Ramos (cell line): ENCODE measurements around the gene ZEB2.

Experiments
- in situ Hi-C: fragments of 300-500 bp; cut with MboI; formaldehyde crosslinking; loops from one replicate; pipeline ENCODE4 v1.14.3; 2022; ENCODE audit warnings: low sequenced_read_pairs; ENCODE audit not compliant: unreplicated experiment

The ZEB2 gene

DNA sequence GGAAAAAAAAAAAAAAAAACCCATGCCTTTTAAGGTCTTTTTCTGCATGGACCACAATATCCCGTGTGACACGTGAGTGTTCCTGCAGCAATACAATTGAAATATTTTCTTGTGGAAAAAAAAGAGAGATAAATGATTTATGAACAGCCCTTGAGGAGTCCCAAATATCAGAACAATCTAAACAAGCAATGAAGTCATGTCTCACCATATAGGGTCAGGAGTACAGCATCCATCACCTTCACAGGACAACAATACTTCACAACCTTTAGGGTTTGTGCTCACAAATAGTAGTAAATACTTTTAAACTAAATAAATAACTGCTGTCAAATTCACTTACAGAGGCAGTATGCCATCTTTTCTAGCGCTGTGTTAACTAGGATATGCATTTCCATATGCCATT, 87.9 kb downstream of the ZEB2 start:
- in situ Hi-C loops: no loop called here

DNA sequence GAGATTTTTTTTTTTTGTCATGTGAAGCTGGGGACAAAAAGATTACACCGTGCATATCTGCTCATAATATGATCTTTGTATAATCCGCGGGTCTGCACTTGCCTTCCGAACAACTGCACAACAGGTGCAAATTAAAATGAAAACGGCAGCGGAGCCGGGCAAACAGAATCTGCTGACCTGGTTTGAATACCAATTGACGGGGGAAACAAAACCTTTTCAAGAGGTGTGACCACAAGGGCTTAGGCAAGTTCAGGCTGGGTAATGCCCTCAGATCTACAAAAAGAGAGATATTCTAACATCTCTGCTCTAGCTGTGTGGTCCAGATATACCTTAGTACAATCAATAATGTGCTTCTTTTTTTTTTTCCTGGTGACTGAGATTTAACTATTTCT, 88.5 kb downstream of the ZEB2 start:
- in situ Hi-C loops: no loop called here

DNA sequence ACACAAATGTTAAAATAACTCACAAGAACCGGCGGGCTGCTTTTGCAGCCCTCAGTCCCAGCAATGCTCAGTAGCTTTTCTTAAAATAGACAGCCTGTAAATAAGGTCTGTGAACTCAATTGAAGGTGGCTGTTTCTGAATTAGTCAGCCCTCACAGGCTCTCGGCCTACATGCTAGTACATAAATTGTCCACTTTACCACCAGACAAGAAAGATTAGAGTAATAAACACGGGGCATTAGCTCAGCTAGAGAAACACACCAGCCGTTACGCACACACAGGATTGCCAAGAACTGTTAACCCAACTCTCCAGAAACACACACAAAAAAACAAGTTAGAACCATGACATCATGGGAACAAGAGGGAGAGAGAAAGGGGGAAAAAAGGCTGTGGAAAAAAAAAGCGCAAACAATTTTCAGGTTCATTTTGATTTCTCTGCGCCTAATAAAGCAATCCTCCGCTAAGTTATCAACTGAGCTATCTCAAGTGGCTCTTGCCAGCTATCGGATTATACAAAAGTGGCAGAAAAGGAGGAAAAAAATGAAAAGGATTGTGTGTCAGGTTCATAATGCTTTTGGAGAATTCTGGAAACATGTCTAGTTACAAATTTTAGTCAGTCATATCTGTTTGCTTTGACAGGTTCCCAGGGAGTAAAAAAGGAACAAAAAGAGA, 89.1 kb downstream of the ZEB2 start:
- in situ Hi-C loops: no loop called here

DNA sequence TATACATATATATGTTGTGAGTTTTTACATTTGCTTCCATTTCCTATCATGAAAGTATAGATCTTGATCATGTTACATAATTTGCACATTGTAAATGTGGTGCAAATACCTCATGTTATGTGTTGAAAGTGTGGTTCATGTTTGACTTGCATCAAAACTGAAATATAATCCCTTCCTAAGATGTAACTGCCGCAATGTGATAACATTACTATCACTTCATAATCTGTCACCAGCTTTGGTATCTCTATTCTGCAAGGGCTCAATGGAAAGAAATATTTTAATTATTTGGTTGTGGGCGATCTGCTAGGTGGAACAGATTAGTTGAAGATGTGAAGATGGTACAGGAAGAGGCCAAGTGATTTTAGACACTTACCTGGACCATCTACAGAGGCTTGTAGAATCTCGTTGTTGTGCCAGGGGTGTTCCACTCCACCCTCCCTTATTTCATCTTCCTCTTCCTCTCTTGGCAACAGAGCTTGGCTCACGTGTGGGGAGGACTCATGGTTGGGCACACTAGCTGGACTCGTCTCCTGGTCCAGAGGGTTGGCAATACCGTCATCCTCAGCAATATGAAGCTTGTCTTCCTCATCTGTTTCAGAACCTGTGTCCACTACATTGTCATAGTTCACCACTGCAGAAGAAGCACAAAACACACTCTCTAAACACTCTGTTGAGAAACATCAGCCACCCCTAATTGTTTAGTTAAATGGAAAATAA, 90.4 kb downstream of the ZEB2 start:
- in situ Hi-C loops: no loop called here

DNA sequence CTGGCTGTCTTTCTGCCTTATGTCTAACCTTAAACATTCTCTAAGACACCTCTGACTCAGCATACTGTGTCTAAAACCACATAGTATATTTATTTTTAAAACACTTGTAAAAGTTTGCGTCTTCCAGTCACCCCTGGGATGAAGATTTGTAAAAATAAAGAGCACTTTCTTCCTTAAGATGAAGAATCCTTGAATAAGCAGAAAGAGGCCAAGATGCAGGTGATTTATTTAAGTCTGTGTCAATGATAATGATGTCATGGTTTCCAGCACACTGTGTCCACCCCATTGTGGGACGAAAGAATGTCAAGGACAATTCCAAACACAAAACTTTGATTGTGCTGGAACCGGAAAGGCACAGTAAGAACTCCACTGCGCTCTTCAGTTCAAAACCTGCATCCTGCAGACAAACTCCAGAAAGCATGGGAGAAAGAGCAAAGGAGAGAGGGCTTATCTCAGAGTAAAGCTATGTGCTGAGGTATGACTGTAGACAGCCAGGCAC, 92.9 kb downstream of the ZEB2 start:
- in situ Hi-C loops: no loop called here

DNA sequence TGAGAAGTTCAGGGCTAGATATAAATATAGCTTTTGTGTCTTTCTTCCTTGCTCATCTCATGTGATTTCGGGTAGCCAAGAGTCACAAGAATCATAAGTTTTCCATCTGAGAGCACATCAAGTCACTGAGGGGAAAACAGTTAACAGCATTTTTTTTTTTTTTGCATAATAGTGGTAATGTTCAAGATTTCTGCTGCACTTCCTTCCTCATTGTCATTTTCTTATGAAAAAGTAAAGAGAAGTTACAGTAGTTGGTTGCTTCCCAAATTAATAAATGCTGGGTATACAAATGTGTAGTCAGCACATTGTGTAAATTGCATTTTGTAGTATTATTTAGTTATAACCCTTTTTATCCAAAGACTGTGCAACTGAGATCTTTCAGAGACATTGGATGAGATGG, 93.6 kb downstream of the ZEB2 start:
- in situ Hi-C loops: no loop called here

DNA sequence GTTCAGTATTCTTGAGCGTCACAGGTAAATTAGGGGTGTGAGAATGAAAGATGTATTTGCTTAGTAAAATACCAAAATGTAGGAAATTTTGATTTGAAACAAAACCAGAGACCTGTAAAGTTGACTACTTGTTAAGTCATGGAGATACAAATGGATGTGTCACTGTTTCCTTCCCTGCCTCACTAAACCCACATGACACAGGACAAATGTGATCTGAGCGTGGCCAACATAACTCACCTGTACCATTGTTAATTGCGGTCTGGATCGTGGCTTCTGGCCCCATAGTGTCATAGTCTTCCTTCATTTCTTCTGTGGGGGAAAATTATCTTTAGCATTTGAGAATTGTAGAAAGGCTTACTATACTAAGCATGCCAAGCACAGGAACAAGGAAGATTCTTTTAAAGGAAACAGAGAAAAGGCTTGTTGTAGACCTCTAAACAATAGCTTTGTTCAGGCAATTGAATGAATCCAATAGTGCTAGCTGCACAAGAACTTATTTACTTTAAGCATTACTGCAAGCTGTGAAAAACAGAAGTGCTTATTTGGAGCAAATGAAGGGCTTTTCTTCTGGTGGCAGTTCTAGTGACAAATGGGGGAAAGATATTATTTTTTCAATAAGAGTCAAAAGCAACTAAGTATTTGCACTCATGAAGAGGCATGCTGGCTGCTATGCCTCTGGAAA, 95.2 kb downstream of the ZEB2 start:
- in situ Hi-C loops: no loop called here

DNA sequence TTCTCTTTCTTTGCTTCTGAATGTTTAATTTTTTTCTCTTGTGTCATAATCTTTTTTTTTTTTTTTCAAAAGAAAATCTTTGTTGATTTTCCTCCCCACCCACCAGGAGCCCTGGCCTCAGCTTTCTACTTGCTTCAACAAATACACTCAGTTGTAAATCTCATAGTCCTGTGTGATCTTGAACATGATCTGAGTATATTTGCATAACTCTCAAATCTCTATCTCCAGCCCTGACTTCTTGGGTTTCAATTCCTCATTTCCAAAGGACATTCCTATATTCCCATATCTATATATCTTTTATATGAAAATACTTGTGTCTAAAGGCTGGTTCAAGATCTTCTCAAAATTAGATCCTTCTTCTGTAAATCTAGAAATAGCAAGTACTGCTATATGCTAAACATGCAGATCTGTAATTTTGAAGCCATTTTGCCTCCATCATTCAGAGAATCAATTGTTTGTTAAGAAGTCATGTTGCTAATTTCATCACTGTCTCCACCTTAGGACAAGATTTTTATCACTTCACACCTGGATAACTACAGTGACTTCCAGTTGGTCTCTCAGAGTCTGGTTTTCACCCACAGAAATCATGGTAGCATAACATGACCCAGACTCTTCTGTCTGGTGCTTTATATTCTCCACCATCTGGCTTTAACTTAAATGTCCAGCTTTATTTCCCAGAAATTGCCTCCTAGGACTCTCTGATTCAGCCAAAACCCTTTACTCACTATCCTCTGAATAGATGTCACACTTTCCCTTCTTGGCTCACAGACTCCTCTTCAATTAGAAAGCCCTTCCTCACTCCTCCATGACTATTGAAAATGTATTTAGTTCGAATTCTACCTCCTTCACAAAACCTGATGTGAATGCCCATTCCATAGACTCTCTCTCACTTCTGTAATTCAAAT, 98.1 kb downstream of the ZEB2 start:
- in situ Hi-C loops: no loop called here

DNA sequence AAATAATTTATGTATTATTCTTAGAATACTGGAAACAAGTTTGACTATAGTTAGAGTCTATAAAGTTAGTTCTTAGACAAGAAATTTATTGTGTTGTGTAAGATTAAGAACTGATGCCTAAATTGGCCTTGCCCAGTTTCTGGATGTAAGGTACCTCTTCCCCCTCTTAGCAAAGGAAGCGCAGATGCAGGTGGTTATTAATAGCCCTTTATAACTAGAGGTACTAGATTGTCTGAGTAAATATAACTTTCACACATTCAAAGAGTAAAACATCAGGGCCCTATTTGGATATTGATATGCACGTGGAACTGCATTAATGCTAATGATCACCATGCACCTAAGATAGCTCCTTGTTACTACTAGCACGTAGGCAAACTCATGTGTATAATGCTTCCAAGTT, 100.7 kb downstream of the ZEB2 start:
- in situ Hi-C loops: no loop called here

DNA sequence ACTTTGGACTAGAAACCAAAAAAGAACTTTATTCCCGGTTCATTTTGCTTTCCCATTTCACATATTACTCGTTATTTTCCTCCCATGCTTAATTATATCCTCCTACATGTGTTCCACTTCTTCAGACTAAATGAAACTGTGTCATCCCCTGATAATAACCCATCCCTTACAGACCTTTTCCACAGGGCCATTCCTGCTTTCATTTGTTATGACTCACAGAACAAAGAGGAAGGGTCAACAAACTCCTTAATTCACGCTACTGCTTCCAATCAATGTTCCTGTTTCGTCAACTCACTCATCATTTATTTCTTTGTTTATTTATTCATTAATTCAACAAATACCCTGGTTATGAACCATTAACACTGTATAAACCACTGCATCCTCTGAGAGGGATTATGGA, 104.5 kb downstream of the ZEB2 start:
- in situ Hi-C loops: no loop called here

DNA sequence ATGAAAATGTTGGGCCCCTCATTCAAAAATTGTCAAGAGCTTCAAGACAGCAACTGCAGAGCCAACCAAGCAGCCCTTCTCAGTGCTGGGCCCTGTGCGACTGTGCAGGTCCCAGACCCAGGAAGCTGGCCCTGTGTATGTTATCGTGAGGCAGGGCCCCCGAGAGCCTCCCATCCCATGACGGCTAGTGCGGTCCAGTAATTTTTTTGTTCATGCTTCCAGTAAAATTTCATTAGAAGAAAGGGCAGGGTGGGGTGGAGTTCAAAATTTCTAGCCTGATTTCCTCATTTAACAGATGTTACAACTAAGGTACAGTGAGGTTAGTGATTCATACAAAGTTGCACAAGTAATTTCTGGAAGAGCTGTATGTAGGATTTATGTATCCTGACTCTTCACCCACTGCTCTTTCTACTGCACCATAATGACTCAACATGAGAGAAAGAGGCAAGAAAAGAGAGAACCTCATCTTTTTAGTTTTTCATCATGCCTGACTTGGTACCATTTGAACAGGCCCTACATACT, 105.5 kb downstream of the ZEB2 start:
- in situ Hi-C loops: no loop called here

DNA sequence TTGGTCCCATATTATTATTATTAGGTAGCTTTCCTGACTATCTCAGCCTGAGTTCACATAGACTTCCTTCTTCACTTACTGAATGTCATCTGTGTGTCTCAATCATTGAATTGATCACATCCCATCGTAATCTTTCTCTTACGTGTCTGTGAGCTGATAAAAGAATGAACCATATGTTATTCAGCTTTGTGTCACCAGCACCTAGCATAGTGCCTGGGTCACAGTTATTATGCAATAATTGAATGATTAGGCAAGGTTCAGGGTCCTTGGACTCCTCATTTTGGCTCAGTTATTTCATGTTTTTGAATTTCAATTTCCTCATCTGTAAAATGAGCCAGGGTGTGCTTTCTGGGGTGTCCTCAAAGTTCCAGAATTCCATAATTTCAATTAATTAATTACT, 107.2 kb downstream of the ZEB2 start:
- in situ Hi-C loops: no loop called here

DNA sequence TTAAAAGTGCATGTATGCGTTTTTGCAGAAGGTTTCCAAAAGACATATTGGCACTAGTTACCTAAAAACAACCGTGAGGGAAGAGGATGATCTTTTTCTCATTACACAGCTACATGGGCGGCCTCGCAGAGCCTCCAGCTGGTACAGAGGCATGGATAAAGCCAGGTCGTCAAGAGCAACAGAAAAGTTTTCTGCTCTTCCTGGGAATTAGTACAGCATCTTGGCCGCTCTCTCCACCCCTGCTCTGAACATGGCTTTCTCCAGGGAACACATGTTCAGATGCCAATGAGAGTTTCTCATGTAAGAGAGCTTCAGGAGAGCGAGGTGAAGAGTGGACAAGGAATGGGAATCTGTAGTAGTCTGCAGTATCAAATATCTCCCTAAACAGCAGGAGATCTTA, 108.4 kb downstream of the ZEB2 start:
- in situ Hi-C loops: no loop called here

DNA sequence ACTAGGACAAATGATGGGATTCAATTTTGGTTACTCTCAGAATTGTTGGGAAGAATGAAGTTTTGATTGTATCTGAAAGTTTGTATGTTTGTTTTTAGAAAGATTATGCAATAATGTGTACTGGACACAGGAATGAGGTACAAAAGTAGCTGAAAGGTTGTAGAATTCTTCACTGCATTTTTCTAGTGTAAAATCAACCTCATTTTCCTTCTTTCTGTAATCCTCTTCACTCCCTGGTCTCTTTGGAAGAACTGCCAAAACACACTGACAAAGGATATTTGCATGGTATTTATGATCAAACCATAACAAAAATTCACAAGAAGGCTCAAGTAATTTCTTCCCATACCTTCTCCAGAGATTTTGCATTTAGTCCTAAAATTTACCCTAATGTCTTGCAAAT, 110.7 kb downstream of the ZEB2 start:
- in situ Hi-C loops: no loop called here

DNA sequence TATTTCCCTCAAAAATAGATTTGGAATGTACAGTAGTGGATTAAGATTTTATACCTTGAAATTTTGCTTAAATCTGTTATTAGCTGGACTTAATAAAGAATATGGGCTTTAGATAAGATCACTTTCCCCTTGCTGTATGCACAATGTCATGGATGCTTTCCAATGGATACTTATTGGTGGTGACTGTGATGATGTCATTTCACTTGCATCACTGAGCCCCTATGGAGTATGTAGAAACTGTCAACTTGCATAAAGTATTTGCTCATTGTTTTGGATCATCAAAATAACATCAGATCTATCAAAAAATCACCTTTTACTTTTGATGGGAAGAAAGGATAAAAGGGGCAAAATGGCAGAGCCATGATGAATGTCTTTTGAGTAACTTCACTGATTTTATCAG, 112.7 kb downstream of the ZEB2 start:
- in situ Hi-C loops: no loop called here

DNA sequence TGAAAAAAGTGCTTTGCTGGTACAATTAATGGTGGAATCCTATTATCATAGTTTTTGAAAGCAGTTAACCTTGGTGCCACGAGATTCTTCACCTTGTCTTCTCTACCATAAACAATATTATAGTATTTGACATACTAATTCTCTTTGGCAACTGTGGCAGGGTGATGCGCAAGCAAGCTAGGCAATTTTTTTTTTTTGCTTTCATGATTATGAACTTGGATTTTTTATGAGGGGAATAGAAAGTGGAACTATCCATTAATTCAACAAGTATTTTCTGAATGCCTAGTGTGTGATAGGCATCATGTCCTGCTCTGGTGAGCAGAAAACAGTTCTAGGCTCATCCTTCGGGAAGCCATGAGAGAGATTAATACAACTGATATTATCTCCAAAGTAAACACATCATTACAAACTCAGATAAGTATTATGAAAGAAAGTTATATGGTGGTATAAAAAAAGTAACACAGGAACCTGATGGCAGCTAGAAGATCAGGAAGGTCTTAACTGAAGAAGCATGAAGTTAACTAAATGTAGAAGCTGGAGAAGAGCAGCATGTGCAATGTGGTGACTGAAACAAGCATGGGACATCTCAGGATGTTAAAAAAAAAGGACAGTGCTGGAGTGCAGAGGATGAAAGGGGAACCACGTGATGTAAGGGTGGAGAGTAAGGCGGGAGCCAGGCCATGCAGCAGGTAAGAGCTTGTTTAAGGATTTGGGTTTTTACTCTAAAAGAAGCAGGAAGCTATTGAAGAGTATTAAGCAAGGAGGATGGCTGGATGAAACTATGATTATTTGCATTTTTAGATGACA, 113.7 kb downstream of the ZEB2 start:
- in situ Hi-C loops: no loop called here

DNA sequence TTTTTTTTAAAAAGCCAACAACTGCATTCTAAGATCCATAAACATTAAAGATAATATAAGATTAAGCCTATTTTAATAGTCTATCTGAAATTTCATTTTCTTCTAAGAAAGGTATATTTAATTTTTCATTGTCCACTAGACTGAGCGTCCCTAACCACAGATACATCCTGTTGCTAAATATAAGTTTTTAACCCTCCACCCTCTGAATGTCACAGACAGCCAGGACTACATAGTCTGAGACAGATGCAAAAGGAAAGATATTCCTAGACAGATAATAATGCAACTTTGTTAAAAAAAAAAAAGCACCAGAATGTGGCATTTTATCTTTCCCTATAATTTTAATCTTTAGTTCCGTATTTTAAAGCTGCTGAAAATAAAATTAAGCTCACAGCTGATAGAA, 114.6 kb downstream of the ZEB2 start:
- in situ Hi-C loops: no loop called here

DNA sequence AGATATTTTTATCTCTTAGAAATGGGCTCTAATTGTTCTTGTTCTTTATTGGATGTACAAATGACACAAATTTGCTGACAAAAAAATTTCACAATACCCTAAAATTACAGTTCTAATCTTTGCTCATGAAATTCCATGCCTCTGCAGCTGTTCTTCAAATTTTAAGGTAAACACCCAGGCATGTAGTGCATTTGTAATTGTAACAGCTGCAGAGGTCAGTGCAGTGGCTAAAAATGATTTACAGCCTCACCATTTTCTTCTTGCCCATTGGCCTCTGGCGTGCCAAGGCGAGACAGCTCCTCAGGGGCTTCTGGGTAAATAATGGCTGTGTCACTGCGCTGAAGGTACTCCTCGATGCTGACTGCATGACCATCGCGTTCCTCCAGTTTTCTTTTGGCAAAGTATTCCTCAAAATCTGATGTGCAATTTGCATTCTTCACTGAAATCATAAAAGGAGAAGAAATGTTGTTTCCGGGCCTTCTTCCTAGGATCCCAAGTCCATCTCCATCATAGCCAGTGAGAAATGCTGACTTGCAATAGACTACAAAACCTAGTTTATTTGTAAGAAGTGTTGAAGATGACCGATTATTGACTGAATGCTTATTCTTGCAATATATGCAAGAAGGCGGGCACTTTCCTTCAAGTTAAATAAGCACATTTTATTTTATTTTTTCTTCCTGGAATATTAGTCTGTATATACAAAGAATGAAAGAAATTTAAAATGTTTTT, 115.2 kb downstream of the ZEB2 start:
- in situ Hi-C loops: no loop called here

DNA sequence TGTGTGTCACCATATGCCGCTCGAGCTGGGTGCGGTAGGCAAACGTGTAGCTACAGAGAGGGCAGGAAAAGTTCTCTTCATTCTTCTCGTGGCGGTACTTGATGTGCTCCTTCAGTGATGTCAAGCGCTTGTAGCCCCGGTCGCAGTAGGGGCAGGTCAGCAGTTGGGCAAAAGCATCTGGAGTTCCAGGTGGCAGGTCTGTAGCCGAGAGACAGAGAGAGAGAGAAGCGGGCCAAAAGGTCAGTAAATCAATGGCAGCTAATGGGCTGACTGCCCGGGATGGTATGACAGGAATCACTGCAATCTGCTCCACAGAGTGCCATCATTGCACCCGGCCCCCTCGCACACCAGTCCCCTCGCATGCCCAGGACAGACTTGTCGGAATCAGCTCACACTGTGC, 116.0 kb downstream of the ZEB2 start:
- in situ Hi-C loops: no loop called here
